ENCODE measurements around the gene FAM136A.
A peak's percentile ranks its signal among the peaks of the same experiment; 100 is the strongest.

Gene FAM136A

GRCh38 chr2:70301344-70302194 is at the start of gene FAM136A:
Gene FAM136A (minus strand): TSS chr2:70302067. CDS start chr2:70302011, 56 bp downstream.
- Mint-ChIP-seq H3K27ac (peak within 1 kb of the TSS; percentile 93), H3K4me3 (peak within 1 kb of the TSS; percentile 96), H3K9me3 (ENCODE audit: low read depth) (no peaks in the 10 kb centered on the region), H3K36me3 (peaks cover 9% of the 10 kb centered on the region), H3K4me1 (ENCODE audit: low read depth) (peaks cover 30% of the 10 kb centered on the region), H3K27me3 (no peaks in the 10 kb centered on the region)

DNA sequence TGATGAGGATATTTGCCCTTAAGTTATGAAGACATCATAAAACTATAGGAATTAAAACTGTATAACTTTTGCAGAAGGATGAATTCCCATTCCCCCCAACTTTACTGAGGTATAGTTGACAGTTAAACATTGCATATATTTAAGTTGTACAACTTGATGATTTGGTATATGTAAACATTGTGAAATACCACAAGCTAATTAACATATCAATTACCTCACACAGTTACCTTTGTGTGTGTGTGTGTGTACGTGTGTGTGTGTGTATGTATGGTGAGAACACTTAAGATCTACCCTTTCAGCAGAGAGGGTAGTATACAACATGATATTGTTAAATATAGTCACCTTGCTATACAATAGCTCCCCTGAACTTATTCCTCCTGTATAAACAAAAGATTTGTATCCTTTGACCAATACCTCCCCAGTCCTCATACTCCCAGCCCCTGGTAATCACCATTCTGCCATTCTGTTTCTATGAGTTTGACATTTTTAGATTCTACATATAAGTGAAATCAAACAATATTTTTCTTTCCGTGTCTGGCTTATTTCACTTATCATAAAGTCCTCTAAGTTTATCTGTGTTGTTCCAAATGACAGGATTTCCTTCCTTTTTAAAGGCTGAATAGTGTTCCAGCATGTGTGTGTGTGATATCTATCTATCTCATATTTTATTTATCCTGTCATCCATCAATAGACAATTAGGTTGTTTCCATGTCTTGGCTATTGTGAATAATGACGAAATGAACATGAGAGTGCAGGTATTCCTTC is 48.2 kb upstream of the FAM136A start:
- no peak overlapping the region for H3K4me3 Mint-ChIP-seq
- no peaks in the 10 kb centered on the region for H3K36me3 Mint-ChIP-seq
- no peak overlapping the region for H3K27ac Mint-ChIP-seq
- no peaks in the 10 kb centered on the region for H3K4me1 Mint-ChIP-seq (ENCODE audit: low read depth)
- H3K27me3 Mint-ChIP-seq, result peaks cover 2% of the 10 kb centered on the region
- H3K9me3 Mint-ChIP-seq (ENCODE audit: low read depth), result no peaks in the 10 kb centered on the region

DNA sequence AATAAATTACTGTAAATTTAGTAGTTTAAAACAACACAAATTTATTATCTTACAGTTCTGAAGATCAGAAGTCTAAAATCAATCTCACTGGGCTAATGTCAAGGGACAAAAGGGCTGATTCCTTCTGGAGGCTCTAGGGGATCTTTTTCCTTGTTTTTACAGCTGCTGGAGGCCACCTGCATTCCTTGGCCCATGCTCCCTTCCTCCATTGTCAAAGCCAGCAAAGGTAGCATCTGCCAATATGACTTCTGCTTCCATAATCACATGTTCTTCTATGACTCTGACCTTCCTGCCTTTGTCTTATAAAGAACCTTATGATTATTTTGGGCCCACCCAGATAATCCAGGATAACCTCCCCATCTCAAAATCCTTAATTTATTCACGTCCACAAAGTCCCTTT is 46.0 kb upstream of the FAM136A start:
- no peak overlapping the region for H3K4me3 Mint-ChIP-seq
- no peaks in the 10 kb centered on the region for H3K9me3 Mint-ChIP-seq (ENCODE audit: low read depth)
- no peaks in the 10 kb centered on the region for H3K4me1 Mint-ChIP-seq (ENCODE audit: low read depth)
- H3K27me3 Mint-ChIP-seq, result peaks cover 2% of the 10 kb centered on the region
- no peaks in the 10 kb centered on the region for H3K36me3 Mint-ChIP-seq
- no peak overlapping the region for H3K27ac Mint-ChIP-seq

DNA sequence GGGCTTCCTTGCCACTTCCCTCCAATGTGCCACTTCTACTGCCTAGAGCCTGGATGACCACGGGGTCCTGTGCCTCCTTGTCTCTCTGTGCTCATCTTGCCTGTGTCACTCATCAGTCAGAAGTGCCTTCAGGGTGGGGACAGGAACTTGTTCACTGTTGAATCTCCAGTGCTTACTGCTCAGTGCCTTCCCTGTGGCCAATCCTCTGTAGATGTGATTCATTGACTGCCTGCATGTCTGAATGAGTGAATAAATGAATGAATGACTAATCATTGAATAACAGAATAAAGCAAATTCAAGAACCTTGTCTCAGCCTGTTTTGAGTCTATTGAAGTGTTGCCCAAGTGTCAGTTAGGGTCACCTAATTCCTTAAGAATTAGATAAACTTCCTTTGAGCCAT is 42.3 kb upstream of the FAM136A start:
- Mint-ChIP-seq H3K27me3 (no peaks in the 10 kb centered on the region), H3K27ac (no peak overlapping the region), H3K4me3 (no peak overlapping the region), H3K9me3 (ENCODE audit: low read depth) (no peaks in the 10 kb centered on the region), H3K36me3 (no peaks in the 10 kb centered on the region), H3K4me1 (ENCODE audit: low read depth) (peaks cover 2% of the 10 kb centered on the region)

- H3K4me3 Mint-ChIP-seq, result no peak overlapping the region
- H3K27me3 Mint-ChIP-seq, result no peaks in the 10 kb centered on the region
- H3K27ac Mint-ChIP-seq, result no peak overlapping the region
- H3K9me3 Mint-ChIP-seq (ENCODE audit: low read depth), result no peaks in the 10 kb centered on the region
- H3K4me1 Mint-ChIP-seq (ENCODE audit: low read depth), result peaks cover 2% of the 10 kb centered on the region
- H3K36me3 Mint-ChIP-seq, result no peaks in the 10 kb centered on the region
Observed at GRCh38 chr2:70341477-70341765, 39.6 kb upstream of the FAM136A start.

DNA sequence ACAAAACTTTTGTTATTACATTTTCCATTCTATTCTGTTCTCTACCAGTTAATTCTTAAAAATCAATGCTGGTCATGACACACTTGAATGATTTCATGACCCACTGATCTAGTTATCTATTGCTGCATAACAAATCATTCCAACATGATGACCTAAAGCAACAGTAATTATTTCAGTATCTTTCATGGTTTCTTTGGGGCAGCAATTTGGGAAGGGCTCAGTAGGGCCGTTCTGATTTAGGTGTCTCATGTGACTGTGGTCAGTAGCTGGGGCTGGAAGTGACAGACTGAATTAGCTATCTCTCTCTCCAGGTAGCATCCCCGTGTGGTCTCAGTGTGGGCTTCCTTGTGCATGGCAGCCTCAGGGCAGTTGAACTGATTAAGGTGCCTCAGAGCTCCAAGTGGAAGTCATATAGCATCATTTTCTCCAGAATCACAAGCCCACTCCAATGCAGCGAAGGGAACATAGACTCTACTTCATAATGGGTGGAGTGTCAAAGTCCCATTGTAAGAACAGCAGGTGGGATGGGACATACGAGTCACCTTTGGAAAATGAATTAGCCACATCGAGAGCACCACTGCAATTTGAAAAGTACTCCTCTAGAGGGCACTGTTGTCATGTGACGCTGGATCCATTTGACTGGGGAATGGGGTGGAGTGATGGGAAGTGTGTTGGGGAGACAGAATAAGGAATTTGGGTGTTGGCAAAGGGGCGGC is 39.1 kb upstream of the FAM136A start:
- H3K4me1 Mint-ChIP-seq (ENCODE audit: low read depth), result peaks cover 2% of the 10 kb centered on the region
- H3K27ac Mint-ChIP-seq, result no peak overlapping the region
- no peaks in the 10 kb centered on the region for H3K9me3 Mint-ChIP-seq (ENCODE audit: low read depth)
- no peaks in the 10 kb centered on the region for H3K36me3 Mint-ChIP-seq
- H3K4me3 Mint-ChIP-seq, result no peak overlapping the region
- no peaks in the 10 kb centered on the region for H3K27me3 Mint-ChIP-seq

GRCh38 chr2:70340075-70340474 is 38.2 kb upstream of the FAM136A start:
- Mint-ChIP-seq H3K4me1 (ENCODE audit: low read depth) (peaks cover 2% of the 10 kb centered on the region), H3K27ac (no peak overlapping the region), H3K9me3 (ENCODE audit: low read depth) (no peaks in the 10 kb centered on the region), H3K27me3 (no peaks in the 10 kb centered on the region), H3K36me3 (no peaks in the 10 kb centered on the region), H3K4me3 (no peak overlapping the region)

GRCh38 chr2:70336552-70336951 is 34.7 kb upstream of the FAM136A start:
- Mint-ChIP-seq H3K27me3 (no peaks in the 10 kb centered on the region), H3K4me1 (ENCODE audit: low read depth) (peaks cover 2% of the 10 kb centered on the region), H3K36me3 (no peaks in the 10 kb centered on the region), H3K27ac (no peak overlapping the region), H3K9me3 (ENCODE audit: low read depth) (no peaks in the 10 kb centered on the region), H3K4me3 (no peak overlapping the region)

- Mint-ChIP-seq H3K4me3 (no peak overlapping the region), H3K9me3 (ENCODE audit: low read depth) (no peaks in the 10 kb centered on the region), H3K27ac (no peak overlapping the region), H3K4me1 (ENCODE audit: low read depth) (no peaks in the 10 kb centered on the region), H3K36me3 (no peaks in the 10 kb centered on the region), H3K27me3 (no peaks in the 10 kb centered on the region)
Observed at GRCh38 chr2:70331012-70331411, 29.1 kb upstream of the FAM136A start.

DNA sequence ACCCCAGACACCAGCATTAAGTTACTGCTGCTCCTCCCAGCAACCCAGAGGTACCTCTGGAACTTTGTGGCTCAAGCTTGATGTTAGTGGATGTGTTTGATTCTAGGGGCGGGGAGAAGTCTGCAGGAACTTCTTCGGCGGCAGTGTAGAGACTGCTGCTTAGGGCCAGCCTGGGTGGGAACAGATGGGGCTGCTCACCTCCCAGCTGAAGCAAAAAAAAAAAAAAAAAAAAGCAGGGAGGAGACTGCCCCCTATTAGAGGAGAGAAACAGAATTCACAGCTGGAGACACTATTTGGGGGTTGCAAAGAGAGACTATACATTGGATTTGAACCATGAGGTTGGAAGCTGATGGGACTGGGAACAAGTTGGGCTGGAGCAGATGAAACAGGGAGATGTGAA is 28.6 kb upstream of the FAM136A start:
- Mint-ChIP-seq H3K27me3 (no peaks in the 10 kb centered on the region), H3K27ac (no peak overlapping the region), H3K4me3 (no peak overlapping the region)

GRCh38 chr2:70328921-70329561 is 27.2 kb upstream of the FAM136A start:
- H3K27me3 Mint-ChIP-seq, result no peaks in the 10 kb centered on the region
- no peaks in the 10 kb centered on the region for H3K4me1 Mint-ChIP-seq (ENCODE audit: low read depth)
- H3K9me3 Mint-ChIP-seq (ENCODE audit: low read depth), result no peaks in the 10 kb centered on the region
- H3K27ac Mint-ChIP-seq, result no peak overlapping the region
- no peaks in the 10 kb centered on the region for H3K36me3 Mint-ChIP-seq
- no peak overlapping the region for H3K4me3 Mint-ChIP-seq

More for the DNA sequence above, 28.6 kb upstream of the FAM136A start:
- Mint-ChIP-seq H3K4me1 (ENCODE audit: low read depth) (no peaks in the 10 kb centered on the region), H3K36me3 (no peaks in the 10 kb centered on the region), H3K9me3 (ENCODE audit: low read depth) (no peaks in the 10 kb centered on the region)

- H3K36me3 Mint-ChIP-seq, result no peaks in the 10 kb centered on the region
- no peak overlapping the region for H3K4me3 Mint-ChIP-seq
- H3K27me3 Mint-ChIP-seq, result peaks cover 7% of the 10 kb centered on the region
- H3K4me1 Mint-ChIP-seq (ENCODE audit: low read depth), result no peaks in the 10 kb centered on the region
- no peaks in the 10 kb centered on the region for H3K9me3 Mint-ChIP-seq (ENCODE audit: low read depth)
- no peak overlapping the region for H3K27ac Mint-ChIP-seq
Observed at GRCh38 chr2:70325875-70326274, 24.0 kb upstream of the FAM136A start.

- Mint-ChIP-seq H3K27ac (no peak overlapping the region), H3K27me3 (peaks cover 7% of the 10 kb centered on the region), H3K9me3 (ENCODE audit: low read depth) (no peaks in the 10 kb centered on the region), H3K36me3 (no peaks in the 10 kb centered on the region), H3K4me1 (ENCODE audit: low read depth) (no peaks in the 10 kb centered on the region), H3K4me3 (no peak overlapping the region)
Observed at GRCh38 chr2:70322518-70322917, 20.7 kb upstream of the FAM136A start.

GRCh38 chr2:70321370-70321769 is 19.5 kb upstream of the FAM136A start:
- Mint-ChIP-seq H3K27ac (no peak overlapping the region), H3K4me3 (no peak overlapping the region), H3K27me3 (peaks cover 7% of the 10 kb centered on the region), H3K4me1 (ENCODE audit: low read depth) (no peaks in the 10 kb centered on the region), H3K9me3 (ENCODE audit: low read depth) (no peaks in the 10 kb centered on the region), H3K36me3 (no peaks in the 10 kb centered on the region)

GRCh38 chr2:70314640-70315039 is 12.8 kb upstream of the FAM136A start:
- H3K36me3 Mint-ChIP-seq, result no peaks in the 10 kb centered on the region
- H3K4me3 Mint-ChIP-seq, result no peak overlapping the region
- H3K27me3 Mint-ChIP-seq, result peaks cover 3% of the 10 kb centered on the region
- no peak overlapping the region for H3K27ac Mint-ChIP-seq
- no peaks in the 10 kb centered on the region for H3K9me3 Mint-ChIP-seq (ENCODE audit: low read depth)
- H3K4me1 Mint-ChIP-seq (ENCODE audit: low read depth), result no peaks in the 10 kb centered on the region
